Measurements from ENCODE around the gene RGS9BP.

The RGS9BP gene

GRCh38 chr19:32719611-32720059 is 44.0 kb downstream of the RGS9BP start, which contains the start of gene TDRD12:
TDRD12 (plus strand) TSS chr19:32719767; CDS start chr19:32720073, 306 bp downstream.
- H3K36me3 Mint-ChIP-seq (ENCODE audit: low read depth): peaks cover 8% of the 10 kb centered on the region
- no peak for DNase-seq (ENCODE audit: low spot score)
- no peak within 1 kb of the TSS for H3K4me3 Mint-ChIP-seq
- no peak within 1 kb of the TSS for H3K27ac Mint-ChIP-seq
- no peaks in the 10 kb centered on the region for H3K4me1 Mint-ChIP-seq (ENCODE audit: low read depth)
- no peaks in the 10 kb centered on the region for H3K9me3 Mint-ChIP-seq
- no peaks in the 10 kb centered on the region for H3K27me3 Mint-ChIP-seq (ENCODE audit: low read depth)

DNA sequence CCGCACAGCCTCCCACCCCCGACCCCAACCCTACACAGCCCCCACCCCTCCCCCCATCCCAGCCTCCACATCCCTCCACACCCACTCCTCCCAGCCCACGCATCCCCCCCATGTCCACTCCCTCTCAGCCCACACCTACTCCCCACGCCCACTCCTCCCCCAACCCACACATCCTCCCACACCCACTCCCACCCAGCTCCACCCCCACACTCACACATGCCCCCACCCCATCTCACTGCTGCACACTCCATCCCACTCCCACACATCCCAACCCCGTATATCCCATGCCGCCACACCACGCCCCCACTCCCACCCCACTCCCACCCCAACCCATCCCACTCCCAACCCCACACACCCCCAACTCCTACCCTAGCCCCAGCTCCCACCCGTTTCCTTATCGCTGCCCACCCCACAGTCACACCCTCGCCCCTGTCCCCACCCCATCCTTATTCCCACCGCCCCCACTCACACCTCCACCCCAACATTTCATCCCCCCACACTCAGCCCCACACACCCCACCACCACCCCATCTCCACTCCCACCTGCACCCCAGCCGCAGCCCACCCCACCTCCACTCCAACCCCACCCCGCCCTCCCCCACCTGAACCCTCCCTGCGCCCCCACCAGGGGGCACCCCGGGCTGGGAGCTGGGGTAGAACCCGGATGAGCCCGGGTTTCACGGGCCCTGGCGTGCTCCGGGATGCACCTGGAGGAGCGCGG is 44.7 kb downstream of the RGS9BP start:
- Mint-ChIP-seq H3K36me3 (ENCODE audit: low read depth) (peaks cover 3% of the 10 kb centered on the region), H3K27ac (no peak overlapping the region), H3K9me3 (no peaks in the 10 kb centered on the region), H3K27me3 (ENCODE audit: low read depth) (no peaks in the 10 kb centered on the region), H3K4me1 (ENCODE audit: low read depth) (no peaks in the 10 kb centered on the region), H3K4me3 (no peak overlapping the region)
- no peak for DNase-seq (ENCODE audit: low spot score)

- Mint-ChIP-seq H3K4me3 (no peak overlapping the region), H3K27ac (no peak overlapping the region)
These were observed 45.2 kb downstream of the RGS9BP start for GRCh38 chr19:32720936-32721250.

More at GRCh38 chr19:32720936-32721250, 45.2 kb downstream of the RGS9BP start:
- Mint-ChIP-seq H3K9me3 (no peaks in the 10 kb centered on the region), H3K27me3 (ENCODE audit: low read depth) (no peaks in the 10 kb centered on the region), H3K36me3 (ENCODE audit: low read depth) (peaks cover 3% of the 10 kb centered on the region), H3K4me1 (ENCODE audit: low read depth) (no peaks in the 10 kb centered on the region)
- no peak for DNase-seq (ENCODE audit: low spot score)
